Bronchial epithelial cell (primary cell): Measurements from ENCODE around the gene CCS. TPM values are rescaled to one million over a fixed set of nuclear protein-coding genes. Genes with fewer than 3 reads are reported as not detected.
"Not testable (repeated sequence)": the region's sequence is repeated elsewhere in the genome, so short reads cannot be mapped to it uniquely, and the experiment has no call there.

Experiments used
- DNase-seq: peaks from one replicate; pipeline ENCODE4 v3.0.0-alpha.2; 2010; ENCODE audit warnings: low read depth
- FAIRE-seq: peaks from 2 replicates; lab custom pipeline; 2011; peaks lifted over from hg19 to GRCh38; lab: Jason Lieb, UNC
- H3K27me3 ChIP-seq: 2 replicates; pipeline ENCODE4 v1.5.1; 2011; ENCODE audit warnings: low read length; ENCODE audit not compliant: control insufficient read depth, insufficient read depth
- H3K36me3 ChIP-seq: 2 replicates; pipeline ENCODE4 v1.5.1; 2011; ENCODE audit warnings: low read length; ENCODE audit not compliant: control insufficient read depth, insufficient read depth
- H3K4me3 ChIP-seq: 2 replicates; pipeline ENCODE4 v1.5.1; 2011; ENCODE audit warnings: mild to moderate bottlenecking, low read depth, low read length, control low read depth
- CTCF ChIP-seq: IDR thresholded peaks from 2 replicates; pipeline ENCODE4 v1.5.1; 2011; ENCODE audit warnings: mild to moderate bottlenecking, moderate library complexity, low read length, control low read depth, inconsistent platforms; ENCODE audit not compliant: insufficient read depth, severe bottlenecking
- total RNA-seq: library from RNA; depleted of rRNA; stranded (reverse); fragments of >200 nt; gene quantifications from 2 replicates; pipeline ENCODE4 v1.2.1, GENCODE V29; 2014

CCS gene
- total RNA-seq, 1 donor from 2014 or later, result 30.3 TPM

GRCh38 chr11:66637557-66638176 lies 44.7 kb downstream of the CCS start:
- H3K36me3 ChIP-seq, result peaks cover 6% of the 10 kb centered on the region
- TF ChIP-seq CTCF, result no peak
- DNase-seq (no peak), FAIRE-seq (no peak)
- H3K27me3 ChIP-seq, result no peaks in the 10 kb centered on the region
- peak overlapping the region; percentile 28 for H3K4me3 ChIP-seq

GRCh38 chr11:66638177-66639065 lies 45.4 kb downstream of the CCS start, which contains the start of gene RBM4:
Gene RBM4, plus strand, starts transcription at chr11:66638703. Its CDS starts 1,009 bp downstream, at chr11:66639712.
- peak; percentile 99 for DNase-seq
- FAIRE-seq, result no peak
- Histone ChIP-seq H3K27me3 (no peaks in the 10 kb centered on the region), H3K4me3 (peak within 1 kb of the TSS; percentile 84), H3K36me3 (peaks cover 8% of the 10 kb centered on the region)
- peak; percentile 10 for TF ChIP-seq CTCF

- peak overlapping the region; percentile 84 for H3K4me3 ChIP-seq
- no peak for TF ChIP-seq CTCF
- H3K27me3 ChIP-seq, result no peaks in the 10 kb centered on the region
- no peak for FAIRE-seq
- peaks cover 15% of the 10 kb centered on the region for H3K36me3 ChIP-seq
- DNase-seq, result peak; percentile 38
Observed at GRCh38 chr11:66639066-66639813, 46.3 kb downstream of the CCS start.

- Histone ChIP-seq H3K36me3 (peaks cover 15% of the 10 kb centered on the region), H3K4me3 (peak overlapping the region; percentile 84)
- peak; percentile 28 for FAIRE-seq
- DNase-seq, H3K27me3 ChIP-seq: not testable (repeated sequence)
Observed at GRCh38 chr11:66639814-66640340, 46.9 kb downstream of the CCS start.

GRCh38 chr11:66641834-66642233 lies 48.8 kb downstream of the CCS start:
- TF ChIP-seq CTCF, result no peak
- H3K4me3 ChIP-seq, result no peak overlapping the region
- DNase-seq (no peak), FAIRE-seq (no peak)
- no peaks in the 10 kb centered on the region for H3K27me3 ChIP-seq
- peaks cover 30% of the 10 kb centered on the region for H3K36me3 ChIP-seq
